Fibroblast of skin of scalp (primary cell): Measurements from ENCODE around the gene IKZF1.
"Not testable (repeated sequence)": the region's sequence is repeated elsewhere in the genome, so short reads cannot be mapped to it uniquely, and the experiment has no call there.

Experiments
- DNase-seq: peaks from one replicate; pipeline ENCODE4 v3.0.0-alpha.2; 2013

The IKZF1 gene

GRCh38 chr7:50335230-50335794 lies 30.8 kb downstream of the IKZF1 start:
- DNase-seq = no peak

DNA sequence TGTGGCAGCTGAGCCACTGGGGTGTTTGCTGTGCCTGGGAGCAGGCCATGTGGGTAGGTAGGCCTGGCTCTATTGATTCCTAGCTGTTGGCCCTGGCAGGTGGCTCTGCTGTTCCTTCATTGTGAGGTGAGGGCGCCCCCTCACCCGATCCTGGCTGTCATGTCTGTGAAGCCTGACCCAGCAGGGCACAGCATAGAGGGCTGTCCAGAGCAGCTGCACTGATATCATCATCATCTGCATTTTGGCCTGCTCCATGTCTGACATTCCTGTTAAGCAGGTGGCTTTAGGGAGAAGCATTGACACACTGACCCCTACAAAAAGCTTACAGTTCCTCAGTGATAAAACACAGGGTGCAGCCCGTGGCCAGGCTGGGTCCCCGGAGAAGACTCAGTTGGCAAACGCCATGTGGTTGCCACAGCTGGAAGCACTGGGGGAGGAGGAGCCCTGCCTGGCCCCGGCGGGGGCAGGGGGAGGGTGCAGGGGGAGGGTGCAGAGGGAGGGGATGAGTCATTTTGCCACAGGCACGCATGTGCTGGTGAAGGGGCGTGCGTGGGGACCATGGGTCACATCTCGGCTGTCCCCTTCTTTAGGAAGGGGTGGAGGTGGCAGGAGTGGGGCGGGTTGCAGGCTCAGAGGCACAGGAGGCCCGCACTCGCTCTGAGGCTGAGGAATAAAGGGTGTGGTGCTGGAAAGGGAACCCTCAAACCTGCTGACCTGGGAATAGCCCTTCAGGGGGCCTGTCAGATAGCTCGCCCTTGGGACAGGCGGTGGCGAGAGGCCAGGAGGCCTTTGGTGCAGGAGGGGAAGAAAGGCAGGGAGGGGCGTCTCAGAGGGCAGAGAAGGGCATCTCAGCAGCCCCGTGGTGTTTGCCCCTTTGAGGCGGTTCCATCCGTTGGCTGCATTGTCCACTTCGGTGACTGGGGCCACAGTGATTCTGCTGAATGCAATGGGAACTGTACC lies 31.6 kb downstream of the IKZF1 start:
- DNase-seq = no peak

DNA sequence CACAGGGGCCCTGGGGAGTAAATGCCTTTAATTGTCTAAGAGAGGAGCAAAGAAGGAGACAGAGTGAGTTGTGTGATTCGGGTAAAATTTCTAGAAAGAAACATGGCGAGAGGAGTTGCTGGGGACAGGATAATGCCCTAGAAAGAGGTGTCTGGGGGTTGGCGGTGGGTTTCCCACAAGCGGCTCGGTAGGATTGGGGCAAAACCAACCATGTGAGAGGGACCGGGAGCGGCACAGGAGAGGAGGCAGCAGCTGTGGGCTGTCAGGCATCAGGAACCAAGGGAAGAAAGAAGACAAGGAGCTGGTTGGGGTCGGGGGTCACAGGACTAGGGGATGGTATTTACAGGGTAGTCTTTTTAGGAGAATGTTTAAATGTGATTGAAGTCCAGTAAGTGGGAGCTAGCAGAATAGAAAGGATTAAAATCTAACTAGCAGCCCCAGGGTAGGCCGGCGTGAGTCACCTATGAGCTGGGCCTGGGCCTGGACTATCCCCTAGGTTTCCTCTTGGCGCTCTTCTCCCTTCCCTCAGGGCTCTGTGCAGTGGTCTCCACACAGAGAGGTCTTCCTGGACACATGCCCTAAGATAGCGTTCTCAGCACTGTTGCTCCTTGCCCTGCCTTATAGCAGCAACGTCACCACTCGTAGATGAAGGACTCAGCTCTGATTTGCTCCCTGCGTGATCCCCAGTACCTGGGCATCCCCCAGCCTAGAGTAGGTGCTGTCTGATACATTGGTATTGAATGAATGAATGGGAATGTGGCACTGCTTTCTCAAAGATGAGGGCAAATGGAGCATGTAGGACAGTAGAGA lies 32.6 kb downstream of the IKZF1 start:
- no peak for DNase-seq

DNA sequence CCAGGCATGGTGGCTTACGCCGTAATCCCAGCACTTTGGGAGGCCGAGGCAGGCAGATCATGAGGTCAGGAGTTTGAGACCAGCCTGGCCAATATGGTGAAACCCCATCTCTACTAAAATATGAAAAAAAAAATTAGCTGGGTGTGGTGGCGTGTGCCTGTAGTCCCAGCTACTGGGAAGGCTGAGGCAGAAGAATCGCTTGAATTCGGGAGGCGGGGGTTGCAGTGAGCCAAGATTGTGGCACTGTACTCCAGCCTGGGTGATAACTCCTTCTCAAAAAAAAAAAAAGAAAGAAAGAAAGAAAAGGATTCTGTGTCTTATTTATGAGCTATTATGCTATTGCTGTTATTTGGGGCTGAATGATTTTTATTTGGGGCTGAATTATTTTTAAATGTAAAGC lies 35.0 kb downstream of the IKZF1 start:
- DNase-seq = not testable (repeated sequence)

DNA sequence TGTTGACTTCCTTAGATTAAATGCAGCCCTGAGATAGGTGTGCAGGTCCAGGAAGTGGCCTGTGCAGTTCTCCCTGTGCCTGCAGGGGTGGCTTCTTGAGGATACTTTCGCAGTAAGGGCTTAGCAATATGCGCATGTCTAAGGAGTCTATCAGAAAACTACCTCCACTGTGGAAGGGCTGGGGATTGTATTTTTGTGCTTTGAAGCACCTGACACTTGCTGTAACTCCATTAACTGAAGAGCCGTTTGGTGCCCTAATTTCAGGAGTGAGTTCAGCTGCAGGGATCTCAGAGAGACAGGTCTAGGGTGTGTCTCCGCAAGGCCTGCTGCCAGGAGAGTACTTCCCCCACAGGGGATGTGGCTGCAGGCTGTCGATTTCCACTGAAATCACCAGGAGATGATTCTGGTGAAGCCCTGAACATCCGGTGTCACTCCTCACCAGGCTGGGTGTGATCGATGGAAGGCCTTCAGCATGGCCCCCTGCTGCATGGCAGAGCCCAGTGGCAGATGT lies 35.5 kb downstream of the IKZF1 start:
- no peak for DNase-seq

GRCh38 chr7:50341724-50342123 lies 37.2 kb downstream of the IKZF1 start:
- no peak for DNase-seq

GRCh38 chr7:50342616-50343114 lies 38.1 kb downstream of the IKZF1 start:
- no peak for DNase-seq

DNA sequence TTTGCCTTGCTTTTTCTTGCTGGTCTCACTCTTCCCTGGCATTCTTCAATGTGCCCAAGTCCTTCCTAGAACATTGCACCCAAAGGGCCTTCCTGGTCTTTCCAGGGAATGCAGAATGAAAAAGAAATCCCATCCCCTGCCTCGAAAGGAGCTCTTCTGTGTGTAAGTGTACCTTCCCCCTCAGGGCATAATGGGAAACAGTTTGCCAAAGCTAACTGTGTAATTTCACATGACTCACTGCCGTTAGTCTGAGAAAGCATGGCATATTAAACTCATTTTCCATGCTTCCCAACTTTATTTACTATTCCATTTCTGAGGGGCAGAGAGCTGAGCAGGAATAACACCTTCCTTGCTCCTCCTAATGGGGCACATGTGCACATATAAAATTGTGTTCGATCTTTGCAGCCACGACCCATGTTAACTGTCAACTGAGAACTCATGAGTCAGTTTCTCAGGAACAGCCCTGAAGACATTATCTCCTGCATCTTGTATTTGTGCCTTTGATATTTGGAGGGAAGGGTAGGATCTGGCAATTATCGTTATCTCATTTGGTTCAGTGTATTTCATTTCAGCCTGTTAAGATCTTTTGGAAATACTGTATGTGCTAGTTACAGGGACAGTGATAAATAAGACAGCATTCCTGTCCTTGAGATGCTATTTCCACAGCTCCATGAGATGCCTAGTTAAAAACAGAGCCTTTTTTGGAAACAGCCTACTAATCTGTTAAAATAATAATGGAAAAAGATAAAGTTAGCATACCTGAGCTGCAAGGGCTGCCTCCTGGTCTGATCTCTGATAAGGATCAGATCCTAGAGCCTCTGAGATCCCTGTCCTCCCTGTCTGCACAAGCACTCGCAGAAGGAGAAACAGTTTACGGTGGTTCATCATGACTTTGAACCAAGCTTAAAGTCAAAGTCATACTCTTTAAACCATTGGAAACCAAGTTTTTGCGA lies 42.3 kb downstream of the IKZF1 start:
- no peak for DNase-seq

GRCh38 chr7:50347693-50348092 lies 43.2 kb downstream of the IKZF1 start:
- no peak for DNase-seq

DNA sequence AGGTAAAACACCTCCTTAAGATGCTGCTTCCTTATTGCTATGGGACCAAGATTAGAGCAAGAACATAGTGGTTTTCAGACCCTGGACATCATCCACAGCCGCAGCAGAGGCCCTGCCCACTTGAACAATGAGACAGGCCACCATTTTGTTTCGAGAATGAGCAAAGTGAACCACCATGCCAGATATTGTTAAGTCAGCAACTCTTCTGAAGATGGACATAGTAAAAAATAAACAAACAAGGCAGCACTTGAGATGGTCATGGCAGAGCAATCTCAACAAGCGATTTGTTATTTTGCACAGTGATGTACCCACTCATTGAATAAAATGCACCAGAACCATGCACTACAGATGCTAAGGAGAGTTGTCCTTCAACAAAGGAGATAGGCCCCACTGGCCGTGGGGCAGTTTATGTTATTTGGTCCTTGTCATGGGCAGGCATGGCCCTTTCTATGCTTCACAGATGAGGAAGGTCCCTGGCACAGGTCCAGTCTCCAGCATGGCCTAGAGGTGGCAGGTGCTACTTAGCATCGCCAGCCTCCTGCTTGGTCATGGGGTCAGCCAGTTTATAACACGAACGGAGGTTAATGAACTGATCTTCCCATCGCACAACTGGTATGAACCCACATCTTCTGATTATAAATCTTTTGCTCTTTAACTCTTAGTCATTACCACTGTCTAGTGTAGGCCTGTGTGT lies 44.1 kb downstream of the IKZF1 start:
- DNase-seq = no peak

DNA sequence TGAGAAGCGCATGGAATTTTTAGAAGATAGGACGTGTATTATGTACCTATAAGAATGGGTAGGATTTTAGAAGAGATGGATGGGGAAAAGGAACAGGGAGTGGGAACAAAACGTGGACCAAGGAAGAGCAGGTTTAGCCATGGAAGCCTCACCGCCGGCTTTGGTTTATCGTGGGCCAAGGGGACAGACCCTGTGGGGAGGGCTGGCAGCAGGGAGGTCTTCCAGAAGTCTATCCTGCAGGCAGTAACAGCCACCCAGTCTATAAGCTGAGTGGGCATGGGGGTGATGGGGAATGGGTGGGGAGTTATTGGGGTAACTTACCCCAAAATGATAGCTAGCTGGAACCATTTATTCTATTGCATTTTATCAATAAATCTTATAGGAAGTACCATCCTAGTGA lies 44.9 kb downstream of the IKZF1 start:
- DNase-seq = no peak

DNA sequence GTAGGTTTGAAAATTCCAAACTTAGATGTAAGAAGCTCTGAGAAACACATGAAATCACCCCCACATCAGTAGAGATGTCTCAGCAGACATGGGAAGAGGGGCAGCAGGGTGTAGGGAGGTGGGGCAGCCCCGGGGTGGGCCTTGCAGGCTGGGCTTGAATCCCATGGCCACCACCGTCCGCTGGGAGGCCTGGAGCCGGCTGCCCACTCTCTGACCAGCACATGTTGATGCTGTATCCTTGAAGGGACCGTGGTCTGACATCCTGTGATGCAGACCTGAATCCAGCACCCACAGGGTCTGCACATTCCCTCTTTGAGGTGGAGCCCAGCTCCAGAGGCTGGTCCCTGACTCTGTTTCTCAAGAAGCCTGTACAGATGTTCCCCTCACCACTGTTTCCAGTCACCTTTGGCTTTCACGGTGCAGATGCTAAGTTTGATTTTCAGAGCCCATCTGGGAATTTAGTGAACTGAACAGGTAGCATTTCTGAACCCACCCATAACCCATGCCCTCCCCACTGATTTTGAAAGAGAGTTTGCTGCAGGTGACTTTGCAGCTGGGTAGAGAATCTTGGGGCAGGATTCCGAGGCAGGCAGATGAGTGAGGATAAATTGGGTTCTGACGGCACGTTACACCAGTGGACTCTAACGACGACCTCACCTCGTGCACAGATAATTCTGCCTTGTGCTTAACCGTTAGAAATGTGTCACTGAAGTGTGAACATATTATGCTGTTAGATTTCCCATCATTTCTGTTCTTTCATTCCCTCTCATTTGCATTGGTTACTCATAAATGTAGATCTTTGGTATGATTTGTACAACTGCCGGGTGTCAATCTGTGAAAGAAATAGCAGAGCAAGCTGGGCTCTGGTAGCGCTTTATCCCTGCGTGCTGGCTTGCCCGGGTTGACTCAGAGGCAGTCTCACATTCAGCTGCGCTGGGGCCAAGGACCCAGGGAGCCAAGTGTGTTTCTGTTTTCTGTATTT lies 45.7 kb downstream of the IKZF1 start:
- DNase-seq = no peak

DNA sequence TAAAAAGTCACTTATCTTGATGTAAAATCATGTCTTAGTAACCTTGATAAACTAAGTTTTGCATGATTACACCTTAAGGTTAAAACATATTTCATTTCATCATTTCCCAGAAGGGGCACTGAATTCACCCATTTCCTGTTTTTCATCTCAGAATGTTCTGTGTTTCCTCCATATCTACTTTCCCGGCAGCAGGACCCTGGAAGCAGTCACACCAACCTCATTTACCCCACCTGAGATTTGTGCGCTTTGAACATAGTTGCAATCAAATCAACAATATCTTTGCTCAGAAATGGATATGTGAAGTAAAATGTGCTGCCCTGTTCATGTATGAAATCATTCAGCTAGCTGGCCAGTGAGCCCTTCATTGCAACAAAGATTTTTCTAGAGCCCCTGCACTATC lies 46.8 kb downstream of the IKZF1 start:
- DNase-seq = no peak

GRCh38 chr7:50352282-50352681 lies 47.8 kb downstream of the IKZF1 start:
- DNase-seq = no peak

GRCh38 chr7:50352751-50353150 lies 48.2 kb downstream of the IKZF1 start:
- DNase-seq = no peak

DNA sequence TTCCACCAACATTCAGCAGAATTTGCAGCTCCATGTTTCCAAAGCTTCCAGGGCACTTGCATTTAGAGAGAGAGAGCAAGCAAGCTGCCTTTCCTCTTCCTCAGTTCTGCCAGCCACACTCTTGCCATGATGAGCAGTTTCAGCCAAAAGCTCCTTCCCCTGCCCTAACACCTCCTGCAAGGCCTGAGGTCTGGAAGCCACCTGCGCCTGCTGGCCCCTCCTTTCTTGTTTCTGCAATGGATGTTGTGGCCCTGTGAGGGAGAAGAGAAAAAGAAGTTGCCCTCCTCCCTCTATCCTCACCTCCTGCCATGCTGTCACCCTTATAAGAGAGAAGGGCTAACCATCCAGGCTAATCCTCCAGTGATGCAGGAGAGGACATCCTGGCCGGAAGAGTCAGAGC lies 48.7 kb downstream of the IKZF1 start:
- DNase-seq = no peak

GRCh38 chr7:50353894-50354595 lies 49.5 kb downstream of the IKZF1 start:
- no peak for DNase-seq

GRCh38 chr7:50355817-50356178 lies 51.3 kb downstream of the IKZF1 start:
- DNase-seq = no peak
